Left cardiac atrium (tissue), 4 donors: ENCODE measurements around the gene CAAP1. TPM values are rescaled to one million over a fixed set of nuclear protein-coding genes. Genes with fewer than 3 reads are reported as not detected.
"Not testable (repeated sequence)": the region's sequence is repeated elsewhere in the genome, so short reads cannot be mapped to it uniquely, and the experiment has no call there.

Experiments used
- ATAC-seq, 2 donors: fragments of 200-7000 bp; cut with Tn5 transposase; one replicate each; pipeline ENCODE4 v1.9.1; 2020; ENCODE audit warnings: mild to moderate bottlenecking in 2 of 2, moderate library complexity in 2 of 2
- DNase-seq: peaks from one replicate; pipeline ENCODE4 v3.0.0-alpha.2; 2020
- intact Hi-C, 2 donors: fragments of 100-400 bp; cut with DNase I; formaldehyde crosslinking; loops; one replicate each; pipeline versions ENCODE4 v1.14.1 to v1.15.1; 2022 to 2023
- long read RNA-seq: library from polyadenylated mRNA; unstranded; transcript quantifications from one replicate; pipeline ENCODE4 v2.0.0, GENCODE V29; 2021
- total RNA-seq, 2 donors: library from RNA; stranded (reverse); fragmentation: NEBNext Ultra II Directional; extraction: Animal tissue kit (Norgen Biotek cat#: 25700); gene quantifications; one replicate each; pipeline ENCODE4 v1.2.1, GENCODE V29; 2021
- donor health status: DM: no; HTN: yes; CAD: no.
- donor health status: DM: no; HTN: yes; CAD: no; lungs with severe emphysema.
- donor health status: DM: yes; HTN: yes; CAD: no.
- donor health status: Dilated cardiomyopathy.

CAAP1 gene
- 10 to 100 TPM in 1 of 2 donors, 1 to 10 TPM in 1; 7.4 to 12.0 TPM for total RNA-seq
- long read RNA-seq, transcript CAAP1-201 (6 exons, 2,791 nt) = major isoform, 8 of 9 reads
- long read RNA-seq, partial matches to known transcripts = 0 of 9 reads
- long read RNA-seq, other reads (novel, unspliced or antisense) = 1 of 9 reads

GRCh38 chr9:26892251-26893029 is at the start of gene CAAP1:
Gene CAAP1 (minus strand): TSS chr9:26892802. CDS start chr9:26892715, 87 bp downstream.
- ATAC-seq (peak; percentile 99), DNase-seq (peak; percentile 98)
- intact Hi-C loops = loop anchor here (5.0 to 10.0 kb wide), 2 partner anchors 52 to 65 kb away; partner anchors contain the start of genes IFT74 (in 1 of the 2) and PLAA (in 1 of the 2)

- DNase-seq (no peak), ATAC-seq (no peak)
- intact Hi-C loops = loop anchor here in 1 of 2 donors (10.0 kb wide), 1 partner anchor 46 kb away; the partner anchor contains the start of gene CAAP1
Observed at GRCh38 chr9:26940779-26941178, 48.2 kb upstream of the CAAP1 start.

- intact Hi-C loops = loop anchor here in 1 of 2 donors (10.0 kb wide), 1 partner anchor 45 kb away; the partner anchor contains the start of gene CAAP1
- no peak for DNase-seq
- ATAC-seq = no peak
Observed at GRCh38 chr9:26939955-26940711, 47.5 kb upstream of the CAAP1 start.

GRCh38 chr9:26937816-26938371 is 45.3 kb upstream of the CAAP1 start:
- no peak for ATAC-seq
- intact Hi-C loops = no loop called here
- no peak for DNase-seq

GRCh38 chr9:26935847-26936246 is 43.2 kb upstream of the CAAP1 start:
- intact Hi-C loops = no loop called here
- DNase-seq (no peak), ATAC-seq (no peak)

GRCh38 chr9:26928902-26929495 is 36.4 kb upstream of the CAAP1 start:
- DNase-seq (no peak), ATAC-seq (no peak)
- intact Hi-C loops = no loop called here

- no peak for DNase-seq
Observed at GRCh38 chr9:26925609-26926008, 33.0 kb upstream of the CAAP1 start.

GRCh38 chr9:26919698-26920097 is 27.1 kb upstream of the CAAP1 start:
- intact Hi-C loops = no loop called here
- DNase-seq (no peak), ATAC-seq (peak in 1 of 2 donors; percentile 67)

More at GRCh38 chr9:26925609-26926008, 33.0 kb upstream of the CAAP1 start:
- intact Hi-C loops = no loop called here
- ATAC-seq = no peak

GRCh38 chr9:26913138-26913668 is 20.6 kb upstream of the CAAP1 start:
- DNase-seq = no peak
- intact Hi-C loops = no loop called here
- ATAC-seq = no peak

GRCh38 chr9:26904671-26905070 is 12.1 kb upstream of the CAAP1 start:
- ATAC-seq (no peak), DNase-seq (no peak)
- intact Hi-C loops = no loop called here

GRCh38 chr9:26904070-26904469 is 11.5 kb upstream of the CAAP1 start:
- ATAC-seq (no peak), DNase-seq (no peak)
- intact Hi-C loops = no loop called here

GRCh38 chr9:26893030-26893676 is 551 bp upstream of the CAAP1 start:
- intact Hi-C loops = loop anchor here (5.0 to 10.0 kb wide), 2 partner anchors 52 to 64 kb away; partner anchors contain the start of genes IFT74 (in 1 of the 2) and PLAA (in 1 of the 2)
- DNase-seq (no peak), ATAC-seq (no peak)

- ATAC-seq (no peak), DNase-seq (no peak)
- intact Hi-C loops = loop anchor here (5.0 to 10.0 kb wide), 2 partner anchors 53 to 66 kb away; partner anchors contain the start of genes IFT74 (in 1 of the 2) and PLAA (in 1 of the 2)
Observed at GRCh38 chr9:26891726-26892125, 876 bp downstream of the CAAP1 start.

GRCh38 chr9:26888271-26888670 is 4.3 kb downstream of the CAAP1 start:
- intact Hi-C loops = no loop called here

GRCh38 chr9:26882154-26882553 is 10.4 kb downstream of the CAAP1 start:
- intact Hi-C loops = no loop called here
- DNase-seq (no peak), ATAC-seq (no peak)

More at GRCh38 chr9:26888271-26888670, 4.3 kb downstream of the CAAP1 start:
- no peak for DNase-seq
- no peak for ATAC-seq

- no peak for ATAC-seq
- DNase-seq = no peak
- intact Hi-C loops = no loop called here
Observed at GRCh38 chr9:26880262-26880661, 12.3 kb downstream of the CAAP1 start.

- intact Hi-C loops, DNase-seq, ATAC-seq: not testable (repeated sequence)
Observed at GRCh38 chr9:26875155-26875554, 17.4 kb downstream of the CAAP1 start.

- intact Hi-C loops = no loop called here
- ATAC-seq = no peak
- no peak for DNase-seq
Observed at GRCh38 chr9:26870292-26870691, 22.3 kb downstream of the CAAP1 start.
